ENCODE data around the gene GPX2. TPM values are rescaled to one million over a fixed set of nuclear protein-coding genes. Genes with fewer than 3 reads are reported as not detected.

Gene GPX2
- total RNA-seq, 1 donor from 2014 or later: not detected

DNA sequence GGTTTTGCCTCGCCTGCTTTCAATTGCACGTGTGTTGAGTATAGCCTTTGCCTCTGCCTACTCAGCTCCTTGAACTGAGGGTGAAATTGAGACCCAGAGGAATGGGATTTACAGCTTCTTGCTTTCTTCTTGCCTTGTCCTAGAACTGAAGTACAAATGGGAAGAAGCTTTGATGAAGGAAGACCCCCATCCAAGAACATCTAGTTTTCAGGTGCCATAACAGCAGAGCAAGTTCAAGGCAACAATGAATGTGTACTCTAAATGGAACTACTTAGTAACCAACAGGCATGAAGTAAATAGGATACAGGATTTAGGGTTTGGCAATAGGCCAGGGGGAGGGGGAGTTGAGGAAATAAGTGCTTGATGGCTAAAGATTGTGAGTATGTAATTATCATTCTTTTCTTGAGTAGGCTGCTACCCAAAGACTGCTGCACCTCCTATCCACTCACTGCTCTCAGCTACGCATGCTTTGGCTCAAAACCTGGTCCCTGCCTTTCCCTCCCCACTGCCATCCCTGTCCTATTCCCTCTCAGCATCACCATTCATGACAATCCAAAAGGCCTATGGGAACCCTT, 2.1 kb downstream of the GPX2 start:
- TF ChIP-seq, protein P1, sequence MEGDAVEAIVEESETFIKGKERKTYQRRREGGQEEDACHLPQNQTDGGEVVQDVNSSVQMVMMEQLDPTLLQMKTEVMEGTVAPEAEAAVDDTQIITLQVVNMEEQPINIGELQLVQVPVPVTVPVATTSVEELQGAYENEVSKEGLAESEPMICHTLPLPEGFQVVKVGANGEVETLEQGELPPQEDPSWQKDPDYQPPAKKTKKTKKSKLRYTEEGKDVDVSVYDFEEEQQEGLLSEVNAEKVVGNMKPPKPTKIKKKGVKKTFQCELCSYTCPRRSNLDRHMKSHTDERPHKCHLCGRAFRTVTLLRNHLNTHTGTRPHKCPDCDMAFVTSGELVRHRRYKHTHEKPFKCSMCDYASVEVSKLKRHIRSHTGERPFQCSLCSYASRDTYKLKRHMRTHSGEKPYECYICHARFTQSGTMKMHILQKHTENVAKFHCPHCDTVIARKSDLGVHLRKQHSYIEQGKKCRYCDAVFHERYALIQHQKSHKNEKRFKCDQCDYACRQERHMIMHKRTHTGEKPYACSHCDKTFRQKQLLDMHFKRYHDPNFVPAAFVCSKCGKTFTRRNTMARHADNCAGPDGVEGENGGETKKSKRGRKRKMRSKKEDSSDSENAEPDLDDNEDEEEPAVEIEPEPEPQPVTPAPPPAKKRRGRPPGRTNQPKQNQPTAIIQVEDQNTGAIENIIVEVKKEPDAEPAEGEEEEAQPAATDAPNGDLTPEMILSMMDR (conservative IDR thresholded peaks at IDR 0.05; ENCODE audit: low read depth, low read length): no peak
- no peak overlapping the region for H3K4me3 ChIP-seq (ENCODE audit: low read depth, low read length)

DNA sequence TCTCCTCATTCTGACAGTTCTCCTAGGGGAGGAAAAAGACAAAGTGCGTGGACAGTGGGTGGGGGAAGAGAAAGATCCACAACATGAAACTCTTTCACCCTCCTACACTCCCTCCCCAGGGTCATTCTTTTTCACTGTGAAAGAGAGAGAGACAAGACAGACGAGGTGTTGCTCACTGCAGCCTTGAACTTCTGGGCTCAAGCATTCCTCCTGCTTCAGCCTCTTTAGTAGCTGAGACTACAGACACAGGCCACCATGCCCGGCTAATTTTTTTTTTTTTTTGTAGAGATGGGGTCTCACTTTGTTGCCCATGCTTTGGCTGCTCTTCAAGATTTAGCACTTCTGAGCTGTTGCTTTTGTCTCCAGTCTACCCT, 2.7 kb downstream of the GPX2 start:
- TF ChIP-seq, protein P1 (conservative IDR thresholded peaks at IDR 0.05; ENCODE audit: low read depth, low read length): no peak
- H3K4me3 ChIP-seq (ENCODE audit: low read depth, low read length): no peak overlapping the region
- DNase-seq (ENCODE audit: low read depth): no peak

More for the DNA sequence above, 2.1 kb downstream of the GPX2 start:
- no peak for DNase-seq (ENCODE audit: low read depth)

DNA sequence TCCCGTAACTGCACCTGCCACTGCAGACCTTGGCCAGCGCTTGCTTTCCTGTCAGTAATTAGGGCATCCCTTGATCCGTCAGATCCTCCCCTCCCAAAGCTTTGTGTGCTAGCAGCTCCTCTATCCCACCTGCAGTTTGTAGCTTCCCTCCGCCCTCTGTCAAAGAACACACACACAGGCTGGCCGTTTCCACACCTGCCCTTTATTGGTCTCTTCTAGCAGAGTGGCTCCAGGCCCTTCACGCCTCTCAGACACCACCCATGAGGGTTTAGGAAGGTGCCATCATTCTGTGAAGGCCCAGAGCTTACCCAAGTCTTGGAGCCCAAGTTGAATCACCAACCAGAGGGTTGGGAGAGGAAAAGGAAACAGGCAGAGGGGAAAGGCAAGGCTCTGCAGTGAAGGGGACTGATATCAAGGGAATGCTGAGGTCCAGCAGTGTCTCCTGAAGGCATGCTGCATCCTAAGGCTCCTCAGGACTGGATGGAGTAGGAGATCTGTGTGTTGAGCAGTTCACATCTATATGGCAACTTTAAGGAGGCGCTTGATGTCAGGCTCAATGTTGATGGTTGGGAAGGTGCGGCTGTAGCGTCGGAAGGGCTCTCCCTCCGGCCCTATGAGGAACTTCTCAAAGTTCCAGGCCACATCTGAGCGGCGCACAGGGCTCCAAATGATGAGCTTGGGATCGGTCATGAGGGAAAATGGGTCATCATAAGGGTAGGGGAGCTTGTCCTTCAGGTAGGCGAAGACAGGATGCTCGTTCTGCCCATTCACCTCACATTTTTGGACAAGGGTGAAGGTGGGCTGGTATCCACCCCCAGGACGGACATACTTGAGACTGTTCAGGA, 3.4 kb downstream of the GPX2 start:
- no peak for DNase-seq (ENCODE audit: low read depth)
- no peak overlapping the region for H3K4me3 ChIP-seq (ENCODE audit: low read depth, low read length)
- TF ChIP-seq, protein P1 (conservative IDR thresholded peaks at IDR 0.05; ENCODE audit: low read depth, low read length): no peak

DNA sequence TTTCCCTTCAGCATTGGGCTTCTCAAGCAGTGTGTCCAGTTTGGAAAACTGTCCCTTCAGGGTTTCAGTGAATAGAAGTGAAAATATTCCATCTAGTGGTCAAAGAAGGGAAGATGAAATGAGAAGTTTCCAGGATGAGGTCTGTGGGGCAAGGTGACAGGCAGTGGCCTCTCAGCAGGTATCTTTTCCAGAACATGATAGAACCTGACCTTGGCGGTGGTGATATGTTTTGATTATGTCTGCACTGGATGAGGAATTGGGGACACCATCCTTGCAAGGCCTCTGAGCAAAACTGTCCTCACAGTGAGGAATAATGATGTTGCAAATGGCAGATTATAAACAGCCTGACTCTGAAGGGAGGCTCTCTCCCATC, 4.7 kb downstream of the GPX2 start:
- no peak for DNase-seq (ENCODE audit: low read depth)
- H3K4me3 ChIP-seq (ENCODE audit: low read depth, low read length): no peak overlapping the region
- TF ChIP-seq, protein P1 (conservative IDR thresholded peaks at IDR 0.05; ENCODE audit: low read depth, low read length): peak; percentile 45

DNA sequence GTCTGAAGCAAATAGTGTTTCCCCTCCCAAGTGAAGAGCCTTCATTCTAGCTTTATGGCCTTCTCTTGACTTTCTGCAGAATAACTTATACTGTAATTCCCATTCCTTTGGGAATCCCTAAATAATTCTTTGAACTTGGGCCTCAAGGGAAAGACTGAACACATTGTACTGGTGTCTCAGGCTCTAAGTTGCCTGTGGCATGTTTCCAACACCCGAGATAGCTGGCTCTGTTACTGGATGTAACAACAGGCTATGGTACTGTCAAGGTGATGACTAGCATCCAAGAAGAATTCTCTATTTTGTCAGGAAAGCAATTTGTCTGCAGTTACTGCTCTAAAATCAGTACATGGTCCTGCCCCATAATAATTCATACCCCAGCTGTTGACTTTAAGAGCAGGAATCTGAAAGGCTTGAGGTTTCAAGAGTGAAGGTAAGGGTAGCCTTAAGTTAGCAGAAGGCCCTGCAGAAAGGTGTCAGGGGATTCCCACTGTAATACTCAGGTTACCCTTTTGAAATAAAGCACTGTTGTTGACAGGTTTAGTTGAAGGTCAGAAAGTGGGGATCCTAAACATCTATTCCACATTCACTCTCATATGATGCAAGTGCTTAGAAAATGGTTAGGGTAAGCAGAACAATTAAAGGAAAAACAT, 5.2 kb downstream of the GPX2 start:
- DNase-seq (ENCODE audit: low read depth): no peak
- H3K4me3 ChIP-seq (ENCODE audit: low read depth, low read length): no peak overlapping the region
- TF ChIP-seq, protein P1 (conservative IDR thresholded peaks at IDR 0.05; ENCODE audit: low read depth, low read length): no peak

DNA sequence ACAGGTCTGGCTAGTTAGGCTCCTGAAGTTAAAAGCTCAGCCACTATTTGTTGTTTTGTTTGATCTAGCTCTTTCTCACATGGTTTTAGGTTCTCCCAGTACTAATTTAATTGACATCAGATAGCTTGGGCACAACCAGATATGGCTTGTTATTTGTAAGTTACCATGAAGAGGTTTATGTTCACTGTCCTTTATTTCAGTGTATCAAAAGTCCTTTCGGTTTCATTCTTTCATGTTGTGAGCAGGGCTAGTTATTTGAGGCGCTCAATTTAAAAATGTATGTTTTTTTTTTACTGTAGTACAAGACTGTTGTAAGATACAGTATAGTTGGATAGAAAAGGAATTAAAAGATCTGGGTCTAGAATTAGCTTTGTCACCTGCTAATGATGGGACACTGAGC, 7.0 kb downstream of the GPX2 start:
- no peak for DNase-seq (ENCODE audit: low read depth)
- H3K4me3 ChIP-seq (ENCODE audit: low read depth, low read length): no peak overlapping the region
- TF ChIP-seq, protein P1 (conservative IDR thresholded peaks at IDR 0.05; ENCODE audit: low read depth, low read length): no peak

Data from epithelial cell of proximal tubule (primary cell).